Thyroid gland (tissue), 4 donors: ENCODE results near the gene LPIN3.

Source experiments
- POLR2A ChIP-seq, 2 donors: fragments of 450-650 bp; IDR thresholded peaks; one replicate each; pipeline ENCODE4 v1.6.1; 2017; ENCODE audit warnings: antibody characterized with exemption in 2 of 2, mild to moderate bottlenecking in 2 of 2, moderate library complexity in 1 of 2
- TF ChIP-seq, protein P1 (sequence below), 6 experiments: fragments of 200-600 bp in 3 of 6; fragments of 450-650 bp in 3 of 6; sonication (generic) in 3 of 6; IDR thresholded peaks; one replicate each; pipeline ENCODE4 v1.5.1; 2016 to 2019; ENCODE audit warnings: antibody characterized with exemption in 6 of 6, mild to moderate bottlenecking in 2 of 6, inconsistent platforms in 1 of 6, moderate library complexity in 1 of 6

DNA sequence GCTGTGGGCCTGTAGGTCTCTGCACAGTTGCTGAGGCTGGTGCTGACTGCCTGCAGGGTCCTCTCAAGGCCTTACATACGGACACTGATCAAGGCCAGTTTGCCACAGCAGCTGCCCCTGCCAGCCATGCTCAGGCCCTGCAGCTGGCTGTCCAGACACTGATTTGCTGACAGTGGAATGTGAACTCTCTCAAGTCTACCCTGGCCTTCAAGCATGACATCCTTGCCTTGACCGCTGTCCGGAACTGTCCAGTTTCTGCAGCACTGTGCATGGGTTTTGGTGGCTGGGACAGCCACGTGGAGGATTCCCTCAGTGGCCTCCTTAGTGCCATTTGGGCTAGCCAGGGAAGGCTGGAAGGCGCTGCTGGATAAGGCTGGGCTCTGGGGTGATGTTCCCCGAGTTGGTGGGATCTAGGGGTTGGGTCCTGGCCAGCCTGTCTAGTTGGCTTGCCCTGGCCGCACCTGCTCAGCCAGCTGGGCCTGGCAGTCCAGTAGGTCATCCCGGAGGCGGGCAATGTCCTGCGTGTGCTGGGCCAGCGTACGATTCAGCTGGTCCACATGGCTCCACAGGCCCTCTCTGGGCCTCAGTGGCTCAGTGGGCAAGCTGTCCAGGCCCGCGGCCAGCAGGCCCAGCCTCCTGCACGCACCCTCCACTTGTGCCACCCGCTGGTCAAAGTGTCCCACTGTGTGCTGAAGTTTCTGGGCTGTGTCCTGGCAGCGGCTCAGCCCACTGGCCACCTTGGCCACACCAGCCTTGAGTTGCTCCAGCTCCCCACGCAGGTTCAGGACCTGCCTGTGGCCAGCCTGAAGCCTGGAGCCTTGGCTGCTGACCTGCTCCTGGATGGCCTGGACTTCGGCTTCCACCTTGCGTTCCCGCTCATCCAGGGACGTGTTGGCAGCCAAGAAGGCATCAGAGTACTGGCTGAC is 20.5 kb downstream of the LPIN3 start:
- TF ChIP-seq, protein P1, sequence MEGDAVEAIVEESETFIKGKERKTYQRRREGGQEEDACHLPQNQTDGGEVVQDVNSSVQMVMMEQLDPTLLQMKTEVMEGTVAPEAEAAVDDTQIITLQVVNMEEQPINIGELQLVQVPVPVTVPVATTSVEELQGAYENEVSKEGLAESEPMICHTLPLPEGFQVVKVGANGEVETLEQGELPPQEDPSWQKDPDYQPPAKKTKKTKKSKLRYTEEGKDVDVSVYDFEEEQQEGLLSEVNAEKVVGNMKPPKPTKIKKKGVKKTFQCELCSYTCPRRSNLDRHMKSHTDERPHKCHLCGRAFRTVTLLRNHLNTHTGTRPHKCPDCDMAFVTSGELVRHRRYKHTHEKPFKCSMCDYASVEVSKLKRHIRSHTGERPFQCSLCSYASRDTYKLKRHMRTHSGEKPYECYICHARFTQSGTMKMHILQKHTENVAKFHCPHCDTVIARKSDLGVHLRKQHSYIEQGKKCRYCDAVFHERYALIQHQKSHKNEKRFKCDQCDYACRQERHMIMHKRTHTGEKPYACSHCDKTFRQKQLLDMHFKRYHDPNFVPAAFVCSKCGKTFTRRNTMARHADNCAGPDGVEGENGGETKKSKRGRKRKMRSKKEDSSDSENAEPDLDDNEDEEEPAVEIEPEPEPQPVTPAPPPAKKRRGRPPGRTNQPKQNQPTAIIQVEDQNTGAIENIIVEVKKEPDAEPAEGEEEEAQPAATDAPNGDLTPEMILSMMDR (IDR thresholded peaks at IDR 0.05) = no peak
- TF ChIP-seq POLR2A (IDR thresholded peaks at IDR 0.05) = no peak
